HepG2 (cell line): Measurements from ENCODE around the gene MTG1.

Experiments used
- ERF ChIP-seq: IDR thresholded peaks from 2 replicates; pipeline ENCODE4 v1.6.1; 2018; ENCODE audit warnings: missing biosample characterization, missing genetic modification reagents
- ESRRA ChIP-seq: sonication (generic); formaldehyde crosslinking; IDR thresholded peaks from 2 replicates; pipeline ENCODE4 v1.5.1; 2020; ENCODE audit warnings: mild to moderate bottlenecking, low read depth, missing genetic modification reagents
- HCFC1 ChIP-seq: fragments of 150-350 bp; IDR thresholded peaks from 2 replicates; pipeline ENCODE4 v1.6.1; 2014; ENCODE audit warnings: low read depth, low read length
- NPAS2 ChIP-seq: sonication (generic); formaldehyde crosslinking; IDR thresholded peaks from 2 replicates; pipeline ENCODE4 v1.8.0; 2022; ENCODE audit warnings: mild to moderate bottlenecking, missing genetic modification reagents, borderline replicate concordance
- TBP ChIP-seq: sonication (generic); formaldehyde crosslinking; IDR thresholded peaks from 2 replicates; pipeline ENCODE4 v1.5.0; 2020; ENCODE audit warnings: missing genetic modification reagents
- ZNF121 ChIP-seq: sonication (generic); formaldehyde crosslinking; IDR thresholded peaks from 2 replicates; pipeline ENCODE4 v1.5.0; 2020; ENCODE audit warnings: mild to moderate bottlenecking, missing genetic modification reagents
- TF ChIP-seq, protein P1 (sequence below): sonication (generic); formaldehyde crosslinking; IDR thresholded peaks from 2 replicates; pipeline ENCODE4 v1.5.0; 2020; ENCODE audit warnings: mild to moderate bottlenecking, missing genetic modification reagents, moderate library complexity
- TF ChIP-seq, protein P2 (sequence below), 2 experiments: sonication (generic) in 1 of 2; formaldehyde crosslinking in 1 of 2; IDR thresholded peaks; 2 replicates each; pipeline versions ENCODE4 v1.5.1 to v1.6.1; 2011 to 2020; ENCODE audit warnings: borderline replicate concordance in 1 of 2, low read depth in 1 of 2, low read length in 1 of 2, mild to moderate bottlenecking in 1 of 2, missing genetic modification reagents in 1 of 2, moderate library complexity in 1 of 2
- TF ChIP-seq, protein P3 (sequence below): sonication (generic); formaldehyde crosslinking; IDR thresholded peaks from 2 replicates; pipeline ENCODE4 v1.4.0; 2020; ENCODE audit warnings: missing genetic modification reagents, borderline replicate concordance

DNA sequence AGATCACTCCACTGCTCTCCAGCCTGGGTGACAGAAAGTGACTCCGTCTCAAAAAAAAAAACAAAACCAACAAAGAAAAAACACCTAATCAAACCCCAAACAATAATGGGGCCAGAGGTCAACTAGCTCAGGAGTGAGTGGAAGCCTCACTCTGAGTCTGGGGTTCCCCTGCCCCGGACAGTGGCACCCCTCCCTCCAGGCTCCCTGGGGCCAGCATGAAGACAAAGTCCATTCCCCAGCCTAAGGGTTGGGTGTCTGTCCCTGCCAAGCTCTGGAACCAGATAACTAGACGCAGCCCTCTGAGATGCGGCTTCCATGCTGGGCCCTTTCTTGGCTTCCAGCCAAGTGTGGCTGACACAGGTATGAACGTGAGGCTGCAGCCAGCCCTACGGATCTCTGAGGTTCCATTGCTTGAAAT is 34.4 kb upstream of the MTG1 start:
- TF ChIP-seq ZNF121 (no peak; the same call in 1 of the 2 replicates), NPAS2 (CRISPR knock-in tag) (no peak), HCFC1 (no peak), ESRRA (CRISPR knock-in tag) (no peak), TBP (CRISPR knock-in tag) (no peak), ERF (CRISPR knock-in tag) (no peak)
- TF ChIP-seq, protein P1, sequence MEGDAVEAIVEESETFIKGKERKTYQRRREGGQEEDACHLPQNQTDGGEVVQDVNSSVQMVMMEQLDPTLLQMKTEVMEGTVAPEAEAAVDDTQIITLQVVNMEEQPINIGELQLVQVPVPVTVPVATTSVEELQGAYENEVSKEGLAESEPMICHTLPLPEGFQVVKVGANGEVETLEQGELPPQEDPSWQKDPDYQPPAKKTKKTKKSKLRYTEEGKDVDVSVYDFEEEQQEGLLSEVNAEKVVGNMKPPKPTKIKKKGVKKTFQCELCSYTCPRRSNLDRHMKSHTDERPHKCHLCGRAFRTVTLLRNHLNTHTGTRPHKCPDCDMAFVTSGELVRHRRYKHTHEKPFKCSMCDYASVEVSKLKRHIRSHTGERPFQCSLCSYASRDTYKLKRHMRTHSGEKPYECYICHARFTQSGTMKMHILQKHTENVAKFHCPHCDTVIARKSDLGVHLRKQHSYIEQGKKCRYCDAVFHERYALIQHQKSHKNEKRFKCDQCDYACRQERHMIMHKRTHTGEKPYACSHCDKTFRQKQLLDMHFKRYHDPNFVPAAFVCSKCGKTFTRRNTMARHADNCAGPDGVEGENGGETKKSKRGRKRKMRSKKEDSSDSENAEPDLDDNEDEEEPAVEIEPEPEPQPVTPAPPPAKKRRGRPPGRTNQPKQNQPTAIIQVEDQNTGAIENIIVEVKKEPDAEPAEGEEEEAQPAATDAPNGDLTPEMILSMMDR (CRISPR knock-in tag): no peak
- TF ChIP-seq, protein P2, sequence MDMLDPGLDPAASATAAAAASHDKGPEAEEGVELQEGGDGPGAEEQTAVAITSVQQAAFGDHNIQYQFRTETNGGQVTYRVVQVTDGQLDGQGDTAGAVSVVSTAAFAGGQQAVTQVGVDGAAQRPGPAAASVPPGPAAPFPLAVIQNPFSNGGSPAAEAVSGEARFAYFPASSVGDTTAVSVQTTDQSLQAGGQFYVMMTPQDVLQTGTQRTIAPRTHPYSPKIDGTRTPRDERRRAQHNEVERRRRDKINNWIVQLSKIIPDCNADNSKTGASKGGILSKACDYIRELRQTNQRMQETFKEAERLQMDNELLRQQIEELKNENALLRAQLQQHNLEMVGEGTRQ (IDR thresholded peaks at IDR 0.05; ENCODE audit: low read depth, low read length): no peak
- TF ChIP-seq, protein P2 (CRISPR knock-in tag; IDR thresholded peaks at IDR 0.05; ENCODE audit: borderline replicate concordance): no peak
- TF ChIP-seq, protein P3, sequence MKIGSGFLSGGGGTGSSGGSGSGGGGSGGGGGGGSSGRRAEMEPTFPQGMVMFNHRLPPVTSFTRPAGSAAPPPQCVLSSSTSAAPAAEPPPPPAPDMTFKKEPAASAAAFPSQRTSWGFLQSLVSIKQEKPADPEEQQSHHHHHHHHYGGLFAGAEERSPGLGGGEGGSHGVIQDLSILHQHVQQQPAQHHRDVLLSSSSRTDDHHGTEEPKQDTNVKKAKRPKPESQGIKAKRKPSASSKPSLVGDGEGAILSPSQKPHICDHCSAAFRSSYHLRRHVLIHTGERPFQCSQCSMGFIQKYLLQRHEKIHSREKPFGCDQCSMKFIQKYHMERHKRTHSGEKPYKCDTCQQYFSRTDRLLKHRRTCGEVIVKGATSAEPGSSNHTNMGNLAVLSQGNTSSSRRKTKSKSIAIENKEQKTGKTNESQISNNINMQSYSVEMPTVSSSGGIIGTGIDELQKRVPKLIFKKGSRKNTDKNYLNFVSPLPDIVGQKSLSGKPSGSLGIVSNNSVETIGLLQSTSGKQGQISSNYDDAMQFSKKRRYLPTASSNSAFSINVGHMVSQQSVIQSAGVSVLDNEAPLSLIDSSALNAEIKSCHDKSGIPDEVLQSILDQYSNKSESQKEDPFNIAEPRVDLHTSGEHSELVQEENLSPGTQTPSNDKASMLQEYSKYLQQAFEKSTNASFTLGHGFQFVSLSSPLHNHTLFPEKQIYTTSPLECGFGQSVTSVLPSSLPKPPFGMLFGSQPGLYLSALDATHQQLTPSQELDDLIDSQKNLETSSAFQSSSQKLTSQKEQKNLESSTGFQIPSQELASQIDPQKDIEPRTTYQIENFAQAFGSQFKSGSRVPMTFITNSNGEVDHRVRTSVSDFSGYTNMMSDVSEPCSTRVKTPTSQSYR (CRISPR knock-in tag): no peak
